Endothelial cell (in vitro differentiated cells): ENCODE measurements around the gene LLCFC1. TPM values are rescaled to one million over a fixed set of nuclear protein-coding genes. Genes with fewer than 3 reads are reported as not detected.
A peak's percentile ranks its signal among the peaks of the same experiment; 100 is the strongest.

Experiments used
- DNase-seq: peaks from one replicate; pipeline ENCODE4 v3.0.0; 2021; ENCODE audit warnings: low spot score
- H3K27ac Mint-ChIP-seq: one replicate; pipeline ENCODE4 v1.8.0; 2021; ENCODE audit warnings: mixed read lengths, inconsistent platforms; ENCODE audit not compliant: unreplicated experiment
- H3K27me3 Mint-ChIP-seq: one replicate; pipeline ENCODE4 v1.8.0; 2021; ENCODE audit warnings: mild to moderate bottlenecking, moderate library complexity, mixed read lengths, inconsistent platforms; ENCODE audit not compliant: unreplicated experiment
- H3K36me3 Mint-ChIP-seq: one replicate; pipeline ENCODE4 v1.8.0; 2021; ENCODE audit warnings: mild to moderate bottlenecking, low read depth, mixed read lengths, inconsistent platforms; ENCODE audit not compliant: unreplicated experiment
- H3K4me1 Mint-ChIP-seq: one replicate; pipeline ENCODE4 v1.8.0; 2021; ENCODE audit warnings: mild to moderate bottlenecking, mixed read lengths, inconsistent platforms; ENCODE audit not compliant: unreplicated experiment
- H3K4me3 Mint-ChIP-seq: one replicate; pipeline ENCODE4 v1.8.0; 2021; ENCODE audit warnings: mild to moderate bottlenecking, mixed read lengths, inconsistent platforms; ENCODE audit not compliant: unreplicated experiment
- H3K9me3 Mint-ChIP-seq: one replicate; pipeline ENCODE4 v1.8.0; 2021; ENCODE audit warnings: mixed read lengths, inconsistent platforms; ENCODE audit not compliant: unreplicated experiment
- CTCF ChIP-seq: fragments of 200-600 bp; sonication (generic); IDR thresholded peaks from one replicate; pipeline ENCODE4 v1.5.0; 2021; ENCODE audit warnings: antibody characterized with exemption; ENCODE audit not compliant: unreplicated experiment
- long read RNA-seq: library from polyadenylated mRNA; unstranded; transcript quantifications from one replicate; pipeline ENCODE4 v2.0.0, GENCODE V29; 2020; ENCODE audit not compliant: unreplicated experiment
- total RNA-seq: library from RNA; stranded (reverse); fragmentation: NEBNext Ultra II Directional; extraction: Animal tissue kit (Norgen Biotek cat#: 25700); gene quantifications from one replicate; pipeline ENCODE4 v1.2.1, GENCODE V29; 2021; ENCODE audit not compliant: unreplicated experiment

The LLCFC1 gene
- not detected for total RNA-seq
- long read RNA-seq, result 0 reads

- Mint-ChIP-seq H3K4me1 (peaks cover 26% of the 10 kb centered on the region), H3K9me3 (no peaks in the 10 kb centered on the region), H3K36me3 (peaks cover 9% of the 10 kb centered on the region), H3K4me3 (no peak within 1 kb of the TSS), H3K27me3 (peaks cover 6% of the 10 kb centered on the region), H3K27ac (peak within 1 kb of the TSS; percentile 36)
- DNase-seq, result no peak
- TF ChIP-seq CTCF, result no peak
Measured at GRCh38 chr7:142939226-142939910, at the start of gene LLCFC1. Gene LLCFC1 (plus strand): TSS chr7:142939484. CDS start chr7:142939622, 138 bp downstream.

- DNase-seq, result no peak
- H3K4me1 Mint-ChIP-seq, result no peaks in the 10 kb centered on the region
- H3K4me3 Mint-ChIP-seq, result no peak overlapping the region
- peaks cover 6% of the 10 kb centered on the region for H3K36me3 Mint-ChIP-seq
- H3K9me3 Mint-ChIP-seq, result no peaks in the 10 kb centered on the region
- no peak for TF ChIP-seq CTCF
- H3K27me3 Mint-ChIP-seq, result peaks cover 20% of the 10 kb centered on the region
- H3K27ac Mint-ChIP-seq, result no peak overlapping the region
Measured at GRCh38 chr7:142889816-142890215, 49.5 kb upstream of the LLCFC1 start.

- H3K9me3 Mint-ChIP-seq, result no peaks in the 10 kb centered on the region
- H3K36me3 Mint-ChIP-seq, result peaks cover 6% of the 10 kb centered on the region
- H3K27ac Mint-ChIP-seq, result peak overlapping the region; percentile 30
- DNase-seq, result no peak
- H3K4me3 Mint-ChIP-seq, result peak overlapping the region; percentile 16
- H3K4me1 Mint-ChIP-seq, result peaks cover 2% of the 10 kb centered on the region
- TF ChIP-seq CTCF, result no peak
- H3K27me3 Mint-ChIP-seq, result peaks cover 20% of the 10 kb centered on the region
Measured at GRCh38 chr7:142890874-142891485, 48.3 kb upstream of the LLCFC1 start.

- Mint-ChIP-seq H3K27me3 (peaks cover 20% of the 10 kb centered on the region), H3K4me1 (peaks cover 6% of the 10 kb centered on the region), H3K36me3 (peaks cover 6% of the 10 kb centered on the region), H3K27ac (peak overlapping the region; percentile 30), H3K4me3 (no peak overlapping the region), H3K9me3 (no peaks in the 10 kb centered on the region)
- no peak for DNase-seq
- TF ChIP-seq CTCF, result no peak
Measured at GRCh38 chr7:142891490-142892082, 47.7 kb upstream of the LLCFC1 start.

GRCh38 chr7:142892951-142893350 lies 46.3 kb upstream of the LLCFC1 start:
- H3K27ac Mint-ChIP-seq, result no peak overlapping the region
- H3K4me3 Mint-ChIP-seq, result no peak overlapping the region
- peaks cover 25% of the 10 kb centered on the region for H3K27me3 Mint-ChIP-seq
- no peaks in the 10 kb centered on the region for H3K9me3 Mint-ChIP-seq
- TF ChIP-seq CTCF, result no peak
- H3K4me1 Mint-ChIP-seq, result peaks cover 6% of the 10 kb centered on the region
- peaks cover 6% of the 10 kb centered on the region for H3K36me3 Mint-ChIP-seq
- no peak for DNase-seq
